D341Med (cell line): ENCODE results near the gene ZP3.
"Not testable (repeated sequence)": the region's sequence is repeated elsewhere in the genome, so short reads cannot be mapped to it uniquely, and the experiment has no call there.

Experiments used
- DNase-seq: peaks from one replicate; pipeline ENCODE4 v3.0.0; 2012; ENCODE audit warnings: low spot score

Gene ZP3

GRCh38 chr7:76424413-76425111 lies at the start of gene ZP3:
ZP3 (plus strand) TSS chr7:76424950; CDS start chr7:76424965, 15 bp downstream.
- DNase-seq, result no peak

- DNase-seq, result no peak
These were observed 49.5 kb upstream of the ZP3 start for GRCh38 chr7:76375251-76375650.

GRCh38 chr7:76377186-76377918 lies 47.4 kb upstream of the ZP3 start:
- no peak for DNase-seq

GRCh38 chr7:76380623-76380966 lies 44.2 kb upstream of the ZP3 start:
- no peak for DNase-seq

- no peak for DNase-seq
These were observed 42.9 kb upstream of the ZP3 start for GRCh38 chr7:76381814-76382213.

GRCh38 chr7:76383089-76383944 lies 41.4 kb upstream of the ZP3 start:
- no peak for DNase-seq

GRCh38 chr7:76386691-76387260 lies 38.0 kb upstream of the ZP3 start:
- peak; percentile 56 for DNase-seq

GRCh38 chr7:76387789-76388188 lies 37.0 kb upstream of the ZP3 start:
- not testable (repeated sequence) for DNase-seq

GRCh38 chr7:76390092-76390491 lies 34.7 kb upstream of the ZP3 start:
- DNase-seq, result no peak

- no peak for DNase-seq
These were observed 32.1 kb upstream of the ZP3 start for GRCh38 chr7:76392531-76393115.

- DNase-seq, result peak; percentile 100
These were observed 31.4 kb upstream of the ZP3 start for GRCh38 chr7:76393116-76394031.

- peak; percentile 24 for DNase-seq
These were observed 29.8 kb upstream of the ZP3 start for GRCh38 chr7:76394957-76395356.

- DNase-seq, result not testable (repeated sequence)
These were observed 29.2 kb upstream of the ZP3 start for GRCh38 chr7:76395605-76395964.

- peak; percentile 37 for DNase-seq
These were observed 28.6 kb upstream of the ZP3 start for GRCh38 chr7:76395965-76396726.

- no peak for DNase-seq
These were observed 27.9 kb upstream of the ZP3 start for GRCh38 chr7:76396864-76397263.

GRCh38 chr7:76397409-76398183 lies 27.2 kb upstream of the ZP3 start:
- DNase-seq, result peak; percentile 39

- DNase-seq, result no peak
These were observed 24.5 kb upstream of the ZP3 start for GRCh38 chr7:76400248-76400647.

- DNase-seq, result not testable (repeated sequence)
These were observed 21.7 kb upstream of the ZP3 start for GRCh38 chr7:76403097-76403496.

GRCh38 chr7:76403780-76404494 lies 20.8 kb upstream of the ZP3 start:
- peak; percentile 6 for DNase-seq
